ENCODE data around the gene CCDC6. TPM values are rescaled to one million over a fixed set of nuclear protein-coding genes. Genes with fewer than 3 reads are reported as not detected.
A peak's percentile ranks its signal among the peaks of the same experiment; 100 is the strongest.

CCDC6 gene
- polyA plus RNA-seq, 3 donors = 4.2 to 13.5 (median 6.2) TPM

DNA sequence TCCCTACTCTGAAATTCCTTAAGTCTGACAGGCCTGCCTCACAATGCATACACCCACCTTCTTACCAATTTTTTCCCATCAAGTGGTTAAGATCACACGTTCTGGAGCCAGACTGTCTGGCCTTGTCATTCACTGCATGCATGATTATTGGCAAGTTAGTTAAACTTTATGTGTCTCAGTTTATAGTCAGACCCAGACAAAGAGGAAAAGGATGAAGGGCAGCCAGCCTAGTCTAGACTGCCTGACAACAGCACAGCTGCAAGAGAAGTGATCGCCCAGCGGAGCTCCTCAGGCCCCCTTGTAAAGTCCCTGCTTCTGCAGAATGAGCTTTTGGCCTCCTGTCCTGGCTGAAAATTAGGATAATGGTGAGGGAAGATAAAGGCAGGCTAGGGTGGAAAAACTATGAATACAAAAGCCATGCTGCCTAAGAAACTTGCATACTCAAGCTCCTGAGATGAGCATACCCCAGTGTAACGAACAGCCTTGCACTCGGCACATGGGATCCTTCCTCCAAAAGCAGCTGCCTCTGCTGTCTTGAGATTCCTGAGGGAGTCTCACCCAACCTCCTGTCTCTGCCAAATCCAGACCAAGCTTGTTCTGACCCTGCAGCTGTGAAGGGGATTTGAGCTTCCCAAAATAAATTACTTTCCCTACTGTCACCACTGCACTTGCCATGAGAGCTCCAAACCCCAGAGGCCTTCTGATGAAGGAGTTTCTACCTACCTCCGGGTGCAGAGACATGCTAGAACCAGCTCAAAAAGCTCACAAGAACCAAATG, 126.4 kb downstream of the CCDC6 start:
- Mint-ChIP-seq H3K27ac (peak overlapping the region in 1 of 7 donors; percentile 49), H3K9me3 (peaks cover 13 to 25% (median 18%) of the 10 kb centered on the region in 7 donors), H3K4me1 (no peaks in the 10 kb centered on the region), H3K36me3 (no peaks in the 10 kb centered on the region), H3K27me3 (ENCODE audit: low read depth in 3 of 3) (peaks cover 0 to 3% (median 0%) of the 10 kb centered on the region in 3 donors), H3K4me3 (no peak overlapping the region)
- no peak overlapping the region for H3K9ac ChIP-seq (ENCODE audit: insufficient read depth, low read length, poor library complexity, severe bottlenecking)
- no peaks in the 10 kb centered on the region for H4K20me1 ChIP-seq (ENCODE audit: insufficient read depth, low read length)
- no peak overlapping the region for H3K4me3 ChIP-seq (replicated peaks in 1 of 3; ENCODE audit: low read depth in 2 of 3, low read length in 3 of 3)
- H3K4me2 ChIP-seq (replicated peaks; ENCODE audit: extremely low read depth, low read length, poor library complexity, severe bottlenecking) = no peak overlapping the region
- H3K27ac ChIP-seq (ENCODE audit: low read depth in 1 of 2, low read length in 2 of 2) = no peak overlapping the region
- peaks cover 10 to 11% of the 10 kb centered on the region in 2 donors for H3K9me3 ChIP-seq (replicated peaks in 1 of 2; ENCODE audit: control insufficient read depth in 1 of 2, insufficient read depth in 1 of 2, low read length in 2 of 2)
- H3K36me3 ChIP-seq (replicated peaks in 1 of 2; ENCODE audit: control insufficient read depth in 1 of 2, insufficient read depth in 2 of 2, low read length in 2 of 2) = no peaks in the 10 kb centered on the region
- DNase-seq = no peak
- TF ChIP-seq, protein P1, sequence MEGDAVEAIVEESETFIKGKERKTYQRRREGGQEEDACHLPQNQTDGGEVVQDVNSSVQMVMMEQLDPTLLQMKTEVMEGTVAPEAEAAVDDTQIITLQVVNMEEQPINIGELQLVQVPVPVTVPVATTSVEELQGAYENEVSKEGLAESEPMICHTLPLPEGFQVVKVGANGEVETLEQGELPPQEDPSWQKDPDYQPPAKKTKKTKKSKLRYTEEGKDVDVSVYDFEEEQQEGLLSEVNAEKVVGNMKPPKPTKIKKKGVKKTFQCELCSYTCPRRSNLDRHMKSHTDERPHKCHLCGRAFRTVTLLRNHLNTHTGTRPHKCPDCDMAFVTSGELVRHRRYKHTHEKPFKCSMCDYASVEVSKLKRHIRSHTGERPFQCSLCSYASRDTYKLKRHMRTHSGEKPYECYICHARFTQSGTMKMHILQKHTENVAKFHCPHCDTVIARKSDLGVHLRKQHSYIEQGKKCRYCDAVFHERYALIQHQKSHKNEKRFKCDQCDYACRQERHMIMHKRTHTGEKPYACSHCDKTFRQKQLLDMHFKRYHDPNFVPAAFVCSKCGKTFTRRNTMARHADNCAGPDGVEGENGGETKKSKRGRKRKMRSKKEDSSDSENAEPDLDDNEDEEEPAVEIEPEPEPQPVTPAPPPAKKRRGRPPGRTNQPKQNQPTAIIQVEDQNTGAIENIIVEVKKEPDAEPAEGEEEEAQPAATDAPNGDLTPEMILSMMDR (IDR thresholded peaks at IDR 0.05) = no peak
- H3K79me2 ChIP-seq (ENCODE audit: insufficient read depth, low read length) = no peaks in the 10 kb centered on the region
- no peak overlapping the region for H2AFZ ChIP-seq (ENCODE audit: insufficient read depth, low read depth, low read length, poor library complexity, severe bottlenecking)
- intact Hi-C loops (cut with micrococcal nuclease) = no loop called here
- WGBS (ENCODE audit: insufficient coverage) = 95% methylated on average over 4 of the region's 6 CpGs
- no peaks in the 10 kb centered on the region for H3K4me1 ChIP-seq (ENCODE audit: control insufficient read depth in 1 of 2, insufficient read depth in 2 of 2, low read length in 2 of 2)
- H3K27me3 ChIP-seq (ENCODE audit: control insufficient read depth in 2 of 2, insufficient read depth in 2 of 2, low read length in 2 of 2) = no peaks in the 10 kb centered on the region

DNA sequence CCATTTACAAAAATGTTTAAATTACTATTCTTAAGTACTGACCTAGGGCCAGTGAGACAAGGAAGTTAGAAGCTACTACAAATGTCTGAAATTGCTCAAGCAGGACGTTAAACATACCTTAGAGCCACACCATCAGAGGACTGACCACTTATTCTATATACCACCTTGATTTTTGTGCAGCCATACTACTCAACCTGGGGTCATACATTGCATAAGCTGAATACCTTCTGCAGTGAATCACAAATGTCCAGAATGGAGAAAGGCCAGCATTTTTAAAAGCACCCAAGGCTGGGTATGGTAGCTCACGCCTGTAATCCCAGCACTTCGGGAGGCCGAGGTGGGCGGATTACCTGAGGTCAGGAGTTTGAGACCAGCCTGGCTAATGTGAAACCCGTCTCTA, 131.9 kb downstream of the CCDC6 start:
- Histone ChIP-seq H3K27me3 (ENCODE audit: control insufficient read depth in 2 of 2, insufficient read depth in 2 of 2, low read length in 2 of 2) (no peaks in the 10 kb centered on the region), H3K4me3 (replicated peaks in 1 of 3; ENCODE audit: low read depth in 2 of 3, low read length in 3 of 3) (no peak overlapping the region), H3K4me1 (ENCODE audit: control insufficient read depth in 1 of 2, insufficient read depth in 2 of 2, low read length in 2 of 2) (no peaks in the 10 kb centered on the region), H3K9me3 (replicated peaks in 1 of 2; ENCODE audit: control insufficient read depth in 1 of 2, insufficient read depth in 1 of 2, low read length in 2 of 2) (peaks cover 10 to 29% of the 10 kb centered on the region in 2 donors), H3K4me2 (replicated peaks; ENCODE audit: extremely low read depth, low read length, poor library complexity, severe bottlenecking) (no peak overlapping the region), H3K9ac (ENCODE audit: insufficient read depth, low read length, poor library complexity, severe bottlenecking) (no peak overlapping the region), H4K20me1 (ENCODE audit: insufficient read depth, low read length) (no peaks in the 10 kb centered on the region), H3K36me3 (replicated peaks in 1 of 2; ENCODE audit: control insufficient read depth in 1 of 2, insufficient read depth in 2 of 2, low read length in 2 of 2) (no peaks in the 10 kb centered on the region), H3K79me2 (ENCODE audit: insufficient read depth, low read length) (no peaks in the 10 kb centered on the region), H3K27ac (ENCODE audit: low read depth in 1 of 2, low read length in 2 of 2) (no peak overlapping the region), H2AFZ (ENCODE audit: insufficient read depth, low read depth, low read length, poor library complexity, severe bottlenecking) (no peak overlapping the region)
- intact Hi-C loops (cut with micrococcal nuclease) = no loop called here
- Mint-ChIP-seq H3K4me3 (no peak overlapping the region), H3K27me3 (ENCODE audit: low read depth in 3 of 3) (peaks cover 0 to 3% (median 2%) of the 10 kb centered on the region in 3 donors), H3K9me3 (peaks cover 18 to 36% (median 30%) of the 10 kb centered on the region in 7 donors), H3K27ac (no peak overlapping the region), H3K36me3 (no peaks in the 10 kb centered on the region), H3K4me1 (no peaks in the 10 kb centered on the region)
- DNase-seq = no peak
- 98% methylated on average over 5 of the region's 6 CpGs for WGBS (ENCODE audit: insufficient coverage)
- TF ChIP-seq, protein P1 (IDR thresholded peaks at IDR 0.05) = no peak
